Measurements from ENCODE around the gene RANBP3.
"Not testable (repeated sequence)": the region's sequence is repeated elsewhere in the genome, so short reads cannot be mapped to it uniquely, and the experiment has no call there.

Gene RANBP3

GRCh38 chr19:6006896-6007295 is 29.0 kb upstream of the RANBP3 start:
- no peak for DNase-seq

GRCh38 chr19:6006070-6006446 is 28.1 kb upstream of the RANBP3 start:
- DNase-seq, result not testable (repeated sequence)

- DNase-seq, result no peak
These were observed 27.6 kb upstream of the RANBP3 start for GRCh38 chr19:6005321-6006069.

DNA sequence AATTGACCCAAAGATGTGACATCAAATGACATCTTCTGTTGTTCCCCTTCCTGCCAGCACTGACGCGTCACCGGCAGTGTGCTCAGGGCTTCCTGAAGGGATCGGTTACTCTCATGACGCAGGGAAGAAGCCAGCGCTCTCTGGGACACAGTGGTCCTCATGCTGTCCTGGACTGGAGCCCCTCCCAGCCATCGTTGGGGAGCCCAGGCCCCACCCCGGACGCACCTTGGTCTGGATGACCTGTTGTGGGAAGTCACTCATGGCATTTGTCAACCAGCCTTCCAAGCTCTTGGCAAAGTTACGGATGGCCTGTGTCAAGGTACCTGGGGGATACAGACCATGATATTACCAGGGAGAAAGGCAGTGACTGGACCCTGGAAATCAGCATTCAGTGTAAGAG is 26.0 kb upstream of the RANBP3 start:
- DNase-seq, result no peak

DNA sequence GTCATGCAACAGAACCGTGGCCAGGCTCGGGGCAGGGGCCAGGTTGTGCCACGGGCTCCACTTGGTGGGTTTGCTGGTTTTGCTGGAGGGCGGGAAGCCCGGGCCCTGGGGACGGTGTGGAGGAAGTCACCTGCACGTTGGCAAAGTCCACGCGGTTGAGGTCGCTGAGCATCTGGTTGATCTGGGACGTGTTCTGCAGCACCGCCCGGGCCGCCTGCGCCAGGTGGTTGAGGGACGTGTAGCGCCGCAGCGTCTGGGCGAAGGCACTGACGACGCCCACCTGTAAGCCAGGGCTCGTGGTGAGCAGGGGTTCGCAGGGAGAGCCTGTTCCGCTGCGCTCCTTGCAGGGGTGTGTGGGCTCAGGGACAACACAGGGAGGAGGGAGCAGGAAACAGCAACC is 24.7 kb upstream of the RANBP3 start:
- no peak for DNase-seq

GRCh38 chr19:6000228-6000847 is 22.4 kb upstream of the RANBP3 start:
- no peak for DNase-seq

DNA sequence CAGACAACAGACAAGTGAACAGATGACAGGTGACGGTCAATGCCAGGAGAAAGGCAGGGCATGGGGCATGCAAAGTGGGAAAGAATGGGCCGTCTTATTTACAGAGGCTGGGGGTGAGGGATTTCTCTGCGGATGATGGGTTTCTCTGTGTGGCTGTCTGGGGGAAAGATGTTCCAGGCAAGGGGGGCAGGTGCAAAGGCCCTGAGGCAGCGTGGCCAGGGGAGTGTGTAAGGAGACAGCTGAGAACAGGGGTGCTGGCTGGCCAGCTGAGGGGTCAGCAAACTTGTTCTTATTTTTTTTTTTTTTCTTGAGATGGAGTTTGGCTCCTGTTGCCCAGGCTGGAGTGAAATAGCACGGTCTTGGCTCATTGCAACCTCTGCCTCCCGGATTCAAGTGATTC is 21.8 kb upstream of the RANBP3 start:
- DNase-seq, result no peak

DNA sequence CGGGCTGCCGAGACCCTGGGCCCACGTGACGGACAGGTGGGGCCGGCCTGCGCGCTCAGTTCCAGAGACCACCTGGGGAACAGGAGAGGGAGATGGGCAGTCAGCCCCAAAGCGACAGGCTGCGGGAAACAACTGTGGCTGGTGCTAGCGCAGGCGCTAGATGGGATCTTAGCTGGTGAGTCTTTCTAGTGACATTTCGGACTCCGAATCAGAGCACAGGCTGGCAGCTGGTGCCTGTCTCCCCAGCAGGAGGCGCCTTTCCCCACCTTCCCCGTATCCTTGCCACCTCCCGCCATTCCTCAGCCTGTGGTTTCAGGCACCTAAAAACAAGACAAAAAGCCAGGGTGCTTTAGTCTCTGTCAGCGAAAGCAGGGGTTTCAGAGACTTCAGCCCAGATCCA is 19.4 kb upstream of the RANBP3 start:
- DNase-seq, result no peak

DNA sequence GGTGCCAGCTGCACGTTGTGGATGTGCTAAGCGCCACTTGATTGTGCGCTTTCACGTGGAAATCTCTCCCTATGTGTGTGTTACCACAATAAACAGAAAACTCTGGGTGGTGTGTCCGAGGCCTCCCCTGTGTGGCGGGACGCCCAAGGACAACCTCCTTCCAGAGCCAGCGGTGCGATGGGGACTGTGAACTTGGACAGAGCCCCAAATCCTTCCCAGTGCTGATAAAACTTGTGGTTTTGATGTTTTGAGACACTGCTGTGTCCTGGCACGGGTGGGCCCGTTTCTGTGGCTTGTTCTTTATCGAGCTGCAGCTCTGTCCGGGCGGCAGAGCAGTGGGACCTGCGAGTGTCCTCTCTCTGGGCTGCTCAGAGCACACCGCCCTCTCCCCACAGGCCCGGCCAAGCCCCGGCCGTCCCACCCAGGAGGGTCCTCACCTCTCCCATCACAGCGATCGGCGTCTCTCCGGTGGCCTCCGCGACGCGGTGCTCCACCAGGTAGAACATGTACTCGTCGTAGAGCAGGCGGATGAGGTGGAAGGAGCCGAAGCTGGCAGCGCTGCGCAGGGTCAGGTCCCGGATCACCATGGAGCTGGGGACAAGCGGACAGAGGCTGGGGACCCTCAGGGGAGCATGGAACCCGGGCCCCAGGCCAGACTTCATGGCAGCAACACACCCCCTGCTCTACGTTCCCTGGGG is 18.8 kb upstream of the RANBP3 start:
- DNase-seq, result no peak

GRCh38 chr19:5996102-5996501 is 18.2 kb upstream of the RANBP3 start:
- DNase-seq, result no peak

DNA sequence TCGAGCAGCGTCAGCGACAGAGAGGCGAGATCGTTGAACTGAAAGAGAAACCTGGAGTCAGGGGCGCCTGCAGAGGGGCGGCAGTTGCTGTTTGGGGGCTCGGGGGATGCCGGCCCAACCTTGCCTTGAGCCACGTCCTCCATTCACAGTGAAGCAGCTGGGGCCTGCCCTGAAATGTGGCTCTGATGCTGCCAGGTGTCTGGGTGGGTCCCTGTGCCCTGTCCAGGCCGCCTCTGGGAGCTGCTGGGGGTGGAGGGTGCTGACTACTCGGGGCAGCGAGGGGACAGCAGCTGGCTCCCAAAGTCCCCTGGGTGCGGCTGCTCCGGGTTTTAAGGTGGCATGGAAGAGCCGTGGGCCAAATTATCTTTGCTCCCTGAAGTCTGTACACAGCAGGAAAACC is 17.7 kb upstream of the RANBP3 start:
- no peak for DNase-seq

DNA sequence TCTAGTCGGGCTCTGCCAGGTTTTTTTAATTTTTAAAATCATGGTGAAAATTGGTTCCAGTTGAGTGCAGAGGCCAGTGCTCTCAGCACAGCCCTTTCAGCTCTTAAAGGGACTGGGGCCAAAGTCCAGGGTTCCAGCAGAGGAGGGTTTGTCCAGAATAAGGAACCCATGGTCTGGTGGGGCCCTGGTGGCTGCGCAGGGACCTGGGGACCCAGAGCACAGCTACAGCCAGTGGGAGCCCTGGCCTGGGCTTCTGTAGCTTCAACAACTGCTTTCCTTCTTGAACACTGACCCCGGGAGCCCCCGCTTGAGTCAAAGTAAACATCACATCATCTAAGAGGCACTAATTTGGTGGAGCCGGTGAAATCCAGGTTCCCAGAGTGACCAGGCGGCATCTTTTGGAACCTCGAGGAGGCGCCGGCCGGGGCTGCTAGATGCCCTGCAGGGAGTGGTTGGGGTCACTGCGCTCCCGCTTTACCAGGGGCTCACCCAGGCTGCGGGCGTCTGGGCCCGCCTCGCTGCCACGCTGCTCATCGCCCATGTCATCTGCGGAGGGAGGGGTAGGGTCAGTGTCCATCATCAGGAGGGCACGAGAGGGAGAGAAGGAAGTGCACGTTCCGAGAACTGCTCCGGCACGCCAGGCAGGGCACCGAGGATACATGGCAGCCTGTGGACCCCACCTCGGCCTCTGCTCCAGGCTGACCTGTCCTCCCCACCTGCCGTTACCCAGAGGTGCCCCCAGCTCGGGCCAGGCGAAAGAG is 16.6 kb upstream of the RANBP3 start:
- no peak for DNase-seq

DNA sequence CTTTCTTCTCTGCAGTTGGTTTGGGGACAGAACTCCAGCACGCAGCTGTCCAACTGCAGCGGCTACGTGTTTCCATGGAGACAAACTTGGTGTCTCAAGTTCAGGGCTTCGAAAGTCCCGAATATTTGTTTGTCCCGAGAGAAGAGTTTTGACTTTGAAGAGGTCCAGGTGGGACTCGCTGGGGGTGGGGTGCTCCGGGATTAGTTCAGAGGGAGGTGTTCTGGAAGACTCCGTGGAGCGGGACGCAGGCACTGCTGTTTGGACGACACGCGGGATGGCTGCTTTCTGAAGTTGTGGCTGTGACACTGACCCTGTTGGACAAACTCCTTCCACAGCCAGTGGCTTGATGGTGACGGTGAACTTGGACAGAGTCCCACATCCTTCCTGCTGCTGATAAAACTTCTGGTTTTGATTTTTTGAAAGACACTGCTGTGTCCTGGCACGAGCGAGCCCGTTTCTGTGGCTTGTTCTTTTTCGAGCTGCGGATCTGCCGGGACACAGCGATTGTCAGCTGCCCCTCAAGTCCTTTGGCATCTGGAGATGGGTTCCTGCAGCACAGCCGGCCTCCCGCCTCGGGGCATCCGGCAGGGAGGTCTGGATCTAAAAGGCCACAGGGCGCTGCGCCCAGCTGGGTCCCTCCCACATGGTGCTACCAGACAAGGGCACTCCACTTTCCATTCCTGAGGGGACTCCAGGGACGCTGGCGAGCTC is 15.9 kb upstream of the RANBP3 start:
- peak; percentile 28 for DNase-seq

- no peak for DNase-seq
These were observed 15.3 kb upstream of the RANBP3 start for GRCh38 chr19:5993201-5993600.

GRCh38 chr19:5992756-5993155 is 14.8 kb upstream of the RANBP3 start:
- no peak for DNase-seq

DNA sequence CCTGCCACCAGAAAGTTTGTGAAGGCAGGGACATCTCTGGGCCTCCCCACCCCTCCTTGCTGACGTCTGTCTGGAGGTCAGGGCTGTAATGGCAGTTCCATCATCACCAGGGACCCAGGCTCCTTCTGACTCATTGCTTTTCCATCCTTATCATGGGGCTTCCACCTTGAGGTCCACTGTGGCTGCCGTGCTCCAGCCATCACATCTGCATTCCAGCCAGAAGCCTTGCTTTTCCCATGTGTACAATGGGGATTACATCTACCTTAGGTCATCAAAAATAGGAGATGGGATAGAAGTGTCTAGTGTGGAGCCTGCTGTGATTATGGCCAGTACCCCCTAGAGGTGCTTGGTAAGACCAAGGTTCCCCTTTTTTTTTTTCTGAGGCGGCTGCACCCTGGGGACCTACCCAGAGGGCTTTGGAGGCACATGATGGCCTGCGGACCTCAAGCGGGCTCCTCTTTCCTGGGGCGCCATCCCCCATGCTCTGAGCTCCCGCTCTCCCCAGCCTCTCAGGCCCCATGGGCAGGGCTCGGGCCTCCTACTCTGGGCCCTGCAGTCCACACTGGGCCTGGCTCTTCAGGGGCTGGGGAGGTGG is 13.4 kb upstream of the RANBP3 start:
- DNase-seq, result no peak

GRCh38 chr19:5990289-5990797 is 12.4 kb upstream of the RANBP3 start:
- DNase-seq, result peak; percentile 15

DNA sequence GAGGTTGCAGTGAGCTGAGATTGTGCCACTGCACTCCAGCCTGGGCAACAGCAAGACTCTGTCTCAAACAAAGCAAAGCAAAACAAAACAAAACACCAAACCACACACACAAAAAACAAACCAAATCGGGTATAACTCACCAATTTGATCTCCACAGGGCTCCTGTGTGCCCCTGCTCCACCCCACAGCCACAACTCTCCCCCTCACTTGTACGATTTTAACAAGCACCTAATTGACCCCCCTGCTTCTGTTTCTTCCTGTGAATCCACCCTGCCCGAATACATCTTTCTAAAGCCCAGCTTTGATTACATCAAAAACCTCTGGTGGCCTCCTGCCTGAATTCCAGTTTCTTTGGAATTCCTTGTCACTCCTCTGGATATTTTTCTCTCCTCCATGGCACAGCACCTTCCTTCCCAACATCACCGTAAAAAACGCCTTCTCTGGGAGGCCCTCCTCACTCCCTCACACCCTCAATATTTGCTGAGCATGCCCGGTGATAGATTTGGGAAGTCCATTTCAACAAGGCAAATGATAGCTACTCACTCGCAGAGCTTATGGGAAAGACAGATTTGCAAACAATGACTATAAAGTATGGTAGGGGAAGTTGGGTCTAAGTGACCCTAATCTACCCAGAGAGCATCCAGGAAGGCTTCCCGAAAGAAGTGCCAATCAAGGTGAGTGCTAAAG is 11.6 kb upstream of the RANBP3 start:
- DNase-seq, result no peak

GRCh38 chr19:5988517-5989387 is 10.8 kb upstream of the RANBP3 start:
- DNase-seq, result peak; percentile 17

- DNase-seq, result peak; percentile 68
These were observed 9.3 kb upstream of the RANBP3 start for GRCh38 chr19:5987077-5987818.
